ENCODE measurements around the gene CENPP.

The CENPP gene

DNA sequence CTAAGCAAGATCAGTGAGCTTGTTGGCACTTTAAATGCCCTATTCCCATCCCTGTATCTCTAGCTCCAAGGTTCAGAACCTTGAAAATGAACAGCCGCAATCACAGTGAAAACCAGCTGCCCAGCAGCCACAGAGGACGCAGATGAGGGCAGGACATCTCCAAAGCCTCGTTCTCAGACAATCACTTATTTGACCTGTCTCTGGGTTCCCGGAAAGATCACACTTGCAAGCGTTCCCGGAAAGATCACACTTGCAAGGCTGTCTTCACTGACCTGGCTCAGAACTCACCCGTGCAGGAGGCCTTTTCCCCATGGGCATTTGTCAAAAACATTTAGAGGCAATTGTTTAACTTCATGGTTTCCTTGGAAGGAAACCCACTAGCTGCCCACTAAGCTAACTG is 318.5 kb downstream of the CENPP start:
- no peak for DNase-seq

DNA sequence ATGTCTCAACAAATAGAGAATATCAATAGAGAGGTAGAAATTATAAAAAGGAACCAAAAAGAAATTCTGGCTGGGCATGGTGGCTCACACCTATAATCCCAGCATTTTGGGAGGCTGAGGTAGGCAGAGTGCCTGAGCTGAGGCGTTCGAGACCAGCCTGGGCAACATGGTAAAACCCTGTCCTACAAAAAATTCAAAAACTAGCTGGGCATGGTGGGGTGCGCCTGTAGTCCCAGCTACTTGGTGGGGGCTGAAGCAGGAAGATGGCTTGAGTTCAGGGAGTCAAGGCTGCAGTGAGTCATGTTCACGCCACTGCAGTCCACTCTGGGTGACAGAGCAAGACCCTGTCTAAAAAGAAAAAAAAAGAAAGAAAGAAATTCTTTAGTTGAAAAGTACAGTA is 319.3 kb downstream of the CENPP start:
- DNase-seq = no peak

DNA sequence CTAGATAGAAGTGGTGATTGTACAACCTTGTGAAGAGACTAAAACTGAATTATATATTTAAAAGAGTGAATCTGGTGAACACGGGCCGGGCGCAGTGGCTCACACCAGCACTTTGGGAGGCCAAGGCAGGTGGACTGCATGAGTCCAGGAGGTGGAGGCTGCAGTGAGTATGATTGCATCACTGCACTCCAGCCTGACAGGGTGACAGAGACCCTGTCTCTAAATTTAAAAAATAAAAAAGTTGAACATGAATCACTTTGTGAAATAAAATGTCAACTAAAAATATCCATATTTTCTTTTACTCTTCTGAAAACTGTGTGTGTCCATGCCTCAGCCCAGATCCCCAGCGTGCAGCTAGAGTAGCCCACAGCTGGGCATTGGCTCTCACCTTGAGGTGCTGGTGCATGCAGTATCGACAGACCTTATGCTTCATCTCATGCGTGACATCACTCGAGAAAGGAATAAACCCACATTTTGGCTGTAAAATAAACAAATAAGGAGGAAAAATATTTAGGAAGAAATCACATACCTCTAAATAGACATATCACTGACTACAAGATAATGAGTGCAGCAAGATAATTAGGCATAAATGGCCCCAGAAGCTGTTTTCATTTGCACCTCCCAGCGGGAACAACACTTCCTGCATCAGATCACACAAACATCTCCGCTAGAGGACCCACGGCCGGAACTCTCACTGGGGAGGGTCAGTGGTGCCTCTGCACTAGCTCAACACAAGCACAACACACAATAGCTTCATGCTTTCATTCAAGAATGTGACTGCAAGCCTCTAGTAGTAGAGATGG is 322.1 kb downstream of the CENPP start:
- no peak for DNase-seq

DNA sequence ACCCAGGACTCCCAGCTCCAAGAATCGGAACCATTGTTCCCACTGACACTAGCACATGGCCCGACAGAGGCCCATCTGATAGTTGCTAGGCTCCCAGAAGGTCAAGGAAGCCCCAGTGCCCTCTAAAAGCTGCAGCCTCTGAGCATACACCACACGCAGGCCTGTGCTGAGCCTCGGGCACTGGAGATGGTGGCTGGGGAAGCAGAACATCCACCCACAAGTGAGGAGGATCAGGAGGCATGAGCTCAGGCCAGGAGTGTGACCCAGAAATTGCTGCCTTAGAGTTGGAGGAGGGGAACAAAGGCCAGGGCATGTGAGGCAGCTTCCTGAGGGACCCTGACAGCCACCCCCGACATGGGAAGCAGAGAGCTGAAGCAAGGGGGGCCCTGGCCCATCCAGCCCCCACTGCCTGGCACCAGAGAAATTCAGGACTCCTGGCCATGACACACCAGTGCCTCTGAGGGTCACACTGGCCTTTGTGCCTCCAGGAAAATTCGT is 322.8 kb downstream of the CENPP start:
- no peak for DNase-seq

DNA sequence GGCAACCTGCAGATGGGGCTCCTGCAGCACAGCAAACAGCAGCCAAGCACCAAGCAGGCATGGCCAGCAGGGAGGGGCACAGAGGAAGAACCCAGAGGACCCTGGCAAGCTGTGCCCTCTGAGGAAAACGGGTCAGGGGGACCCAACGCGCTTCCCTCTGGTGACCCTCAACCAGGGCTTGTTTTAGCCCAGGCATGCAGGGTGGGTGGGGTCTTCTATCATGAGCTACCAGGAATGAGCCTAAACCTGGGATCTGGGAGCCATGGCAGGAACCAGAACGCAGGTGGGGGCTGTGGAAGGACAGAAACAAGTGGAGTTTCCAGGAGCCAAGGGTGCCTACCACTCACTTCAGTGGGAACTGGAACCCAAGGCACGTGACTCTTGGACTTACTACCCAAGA is 323.3 kb downstream of the CENPP start:
- no peak for DNase-seq

GRCh38 chr9:92650296-92650695 is 324.5 kb downstream of the CENPP start:
- no peak for DNase-seq

DNA sequence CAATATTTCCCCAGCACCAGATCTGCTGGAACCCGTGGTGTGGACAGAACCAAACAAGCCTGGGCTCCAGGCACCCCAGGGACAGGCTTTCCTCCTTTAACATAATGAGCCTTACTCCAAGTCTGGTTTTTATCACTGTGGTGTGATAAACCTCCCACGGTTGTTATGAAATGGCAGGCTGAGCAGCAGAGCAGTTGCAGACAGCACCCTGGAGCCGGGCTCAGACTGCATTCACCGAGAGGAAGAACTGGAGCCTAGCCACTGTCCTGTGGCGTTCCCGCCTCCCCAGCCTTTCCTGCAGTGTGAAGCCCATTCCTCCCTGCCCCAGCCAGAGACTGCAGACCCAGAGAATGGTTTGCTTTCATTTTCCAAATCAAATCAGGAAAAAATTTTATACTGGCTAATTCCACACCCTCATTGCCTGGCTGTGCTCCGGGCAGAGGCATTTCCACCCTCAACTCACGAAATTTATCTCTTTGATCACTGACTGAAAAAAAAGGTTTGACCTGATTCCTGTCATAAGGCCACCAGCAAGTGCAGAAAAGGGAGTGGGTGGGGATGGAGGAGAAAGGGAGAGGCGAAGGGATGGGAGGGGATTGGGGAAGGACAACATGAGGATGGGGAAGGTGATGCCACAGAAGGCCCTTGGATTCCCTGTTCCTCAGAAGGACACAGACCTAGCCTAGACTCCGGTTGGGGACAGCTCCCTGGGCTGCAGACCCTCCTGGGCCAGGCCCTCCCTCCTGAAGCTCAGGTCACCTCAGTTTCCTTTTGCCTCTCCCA is 325.3 kb downstream of the CENPP start:
- DNase-seq = no peak

DNA sequence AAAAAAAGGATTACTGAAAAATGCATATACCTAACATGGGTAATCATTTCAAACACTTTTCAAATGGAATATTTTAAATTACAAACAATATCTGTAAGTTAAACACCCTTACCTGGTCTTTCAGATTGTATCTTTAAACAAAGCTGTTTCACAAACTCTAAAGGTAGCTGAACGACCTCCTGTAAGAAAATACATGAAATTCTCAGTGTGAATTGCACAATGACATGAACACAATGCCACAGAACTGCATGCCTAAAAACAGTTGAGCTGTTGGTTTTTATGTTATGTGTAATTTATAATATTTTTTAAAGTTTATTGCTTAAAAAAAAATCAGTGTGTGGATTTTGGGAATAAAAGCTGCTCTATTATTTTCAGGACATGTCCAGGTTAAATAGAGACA is 326.7 kb downstream of the CENPP start:
- DNase-seq = no peak

DNA sequence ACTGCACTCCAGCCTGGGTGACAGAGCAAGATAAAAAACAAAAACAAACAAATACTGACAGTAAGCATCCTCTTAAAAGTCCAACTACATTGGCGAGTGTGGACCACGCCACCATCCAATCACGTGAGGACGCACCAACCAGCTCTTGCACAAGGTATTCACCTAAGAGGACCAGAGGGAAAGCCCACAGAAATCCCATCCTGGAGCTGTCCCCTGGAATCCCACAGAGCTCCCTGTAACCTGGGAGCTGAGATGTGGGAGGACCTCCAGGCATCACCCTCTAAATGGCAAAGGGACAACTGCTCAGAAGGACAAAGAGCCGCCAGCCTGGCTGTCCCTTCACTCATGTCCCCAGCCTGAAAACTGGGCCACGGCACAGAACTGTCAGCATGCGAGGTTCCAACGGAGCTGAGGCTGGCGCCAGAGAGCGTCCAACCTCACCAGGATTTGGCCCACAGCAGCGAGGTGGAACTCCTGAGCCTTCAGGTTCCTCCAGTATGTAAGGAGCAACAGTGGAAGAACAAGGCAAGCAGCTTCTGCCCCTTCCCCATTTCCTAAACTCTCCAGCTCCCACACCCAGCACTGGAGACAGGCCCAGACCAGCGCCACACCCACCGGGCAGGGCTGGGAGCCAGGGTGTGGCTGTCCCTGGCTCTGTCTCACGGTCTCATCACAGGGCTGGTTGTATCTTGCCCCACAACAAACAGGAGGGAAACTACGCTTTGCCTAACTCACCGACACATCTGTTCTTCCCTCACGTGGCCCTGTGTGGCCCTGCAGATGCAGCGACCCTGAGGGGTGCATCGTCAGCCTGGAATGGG is 328.9 kb downstream of the CENPP start:
- DNase-seq = no peak

- DNase-seq = no peak
These were observed 329.6 kb downstream of the CENPP start for GRCh38 chr9:92655366-92655765.

DNA sequence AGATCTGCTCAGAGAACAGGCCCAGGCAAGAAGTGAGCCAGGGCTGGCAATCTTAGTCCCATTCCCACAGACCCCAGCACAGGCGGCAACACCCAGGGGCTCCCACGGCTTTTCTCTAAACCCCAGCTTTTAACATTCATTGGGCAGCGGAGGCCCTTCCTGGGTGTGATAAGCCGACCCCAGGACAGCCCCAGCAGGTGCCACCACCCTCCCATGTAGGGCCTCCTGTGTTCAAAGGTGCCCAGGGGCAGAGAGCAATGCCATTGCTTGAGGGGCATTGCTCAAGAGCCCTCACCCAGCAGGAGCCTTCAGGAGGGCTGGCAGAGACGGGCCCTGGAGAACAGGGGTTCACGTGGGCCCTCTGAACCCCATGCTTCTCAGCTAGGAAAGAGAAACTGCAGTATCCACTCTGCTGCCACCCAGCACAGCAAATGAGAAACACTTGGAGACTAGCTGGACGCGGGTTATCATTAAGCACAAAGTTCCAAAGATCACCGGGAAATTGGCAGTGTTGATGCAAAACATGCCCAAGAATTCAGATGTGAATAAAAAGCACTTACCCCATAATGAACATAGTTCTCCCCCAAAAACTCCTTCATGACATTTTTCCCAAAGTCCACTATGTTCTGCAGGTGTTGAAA is 330.3 kb downstream of the CENPP start:
- DNase-seq = no peak

- no peak for DNase-seq
These were observed 330.8 kb downstream of the CENPP start for GRCh38 chr9:92656537-92656925.

- no peak for DNase-seq
These were observed 331.7 kb downstream of the CENPP start for GRCh38 chr9:92657296-92658094.

- DNase-seq = no peak
These were observed 332.4 kb downstream of the CENPP start for GRCh38 chr9:92658176-92658575.

GRCh38 chr9:92658611-92659010 is 332.9 kb downstream of the CENPP start:
- no peak for DNase-seq

DNA sequence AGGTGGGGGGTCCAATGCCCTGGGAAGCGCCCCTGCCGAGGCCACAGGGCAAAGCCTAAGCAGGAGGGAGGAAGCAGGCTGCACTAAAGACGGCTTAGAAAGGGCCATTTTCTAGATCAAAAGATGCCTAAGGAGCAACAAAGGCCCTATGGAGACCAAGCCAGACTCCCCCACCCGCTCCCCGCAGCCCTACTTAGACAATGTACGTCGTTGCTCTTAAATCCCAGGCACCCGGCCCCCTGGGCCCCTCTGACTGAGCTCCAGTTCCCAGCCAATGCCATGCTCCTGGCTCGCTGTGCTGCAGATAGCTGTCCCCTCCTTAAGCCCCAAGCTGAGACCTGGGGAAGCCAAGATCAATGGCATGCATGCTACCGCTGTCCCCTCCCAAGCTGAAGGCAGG is 333.8 kb downstream of the CENPP start:
- DNase-seq = no peak

DNA sequence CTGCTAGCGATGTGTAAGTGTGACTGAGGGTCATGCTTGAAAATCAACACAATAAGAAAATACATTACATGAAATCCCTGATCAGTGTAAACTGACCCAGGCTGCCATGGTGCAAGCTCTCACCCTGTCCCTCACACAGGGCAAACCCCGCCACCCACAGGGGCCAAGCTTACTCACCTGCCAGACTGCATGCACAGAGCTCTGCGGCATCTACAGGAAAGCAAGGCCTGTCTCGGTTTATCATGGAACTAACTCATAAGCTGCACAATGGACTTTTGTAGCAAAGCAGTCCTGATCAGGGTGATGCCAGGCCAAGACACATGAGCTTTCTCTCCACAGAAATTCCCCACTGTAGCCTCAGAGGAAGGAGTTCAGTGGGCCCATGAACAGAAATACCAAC is 334.5 kb downstream of the CENPP start:
- no peak for DNase-seq

DNA sequence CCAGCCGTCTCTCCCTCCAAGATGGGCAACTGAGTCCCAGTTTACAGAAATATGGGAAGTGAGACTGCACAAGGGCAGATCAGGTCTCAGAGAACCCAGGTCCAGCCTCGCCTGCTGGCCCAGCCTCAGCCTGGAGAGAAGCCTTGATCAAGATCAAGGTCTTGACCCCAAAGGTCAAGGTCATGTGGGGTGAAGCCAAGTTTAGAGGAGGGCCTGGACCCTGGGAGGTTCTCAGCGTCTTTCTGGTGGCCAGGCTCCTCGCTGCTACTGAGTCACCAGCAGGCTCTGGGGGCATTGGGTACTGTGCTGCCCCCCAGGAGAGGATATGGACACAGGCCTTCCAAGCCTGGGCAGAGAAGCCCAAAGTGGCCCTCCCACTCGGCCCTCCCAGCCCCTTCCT is 335.4 kb downstream of the CENPP start:
- DNase-seq = no peak

DNA sequence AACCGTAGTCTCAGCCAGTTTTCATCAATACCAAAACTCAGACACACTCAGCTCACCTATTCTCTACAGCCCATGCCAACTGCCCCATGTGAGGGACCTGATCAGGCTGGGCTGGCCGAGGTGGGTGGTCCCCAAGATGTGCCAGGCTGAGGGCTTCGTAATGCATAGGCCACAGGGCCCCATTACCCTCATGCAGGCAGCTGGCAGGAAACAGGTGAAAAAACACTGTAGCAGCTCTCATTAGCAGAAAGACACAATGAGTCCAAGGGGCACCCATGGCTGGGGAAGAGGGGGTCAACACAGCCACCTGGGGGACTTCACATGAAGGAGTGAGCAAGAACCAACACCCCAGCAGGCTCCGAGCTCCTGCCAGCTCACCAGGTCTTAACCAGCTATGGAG is 336.0 kb downstream of the CENPP start:
- DNase-seq = no peak

- no peak for DNase-seq
These were observed 337.4 kb downstream of the CENPP start for GRCh38 chr9:92663126-92663525.

GRCh38 chr9:92663951-92664350 is 338.2 kb downstream of the CENPP start:
- DNase-seq = no peak

Data from Kasumi-1 (cell line).